ENCODE measurements around the gene ZXDC.

- TF ChIP-seq CTCF (IDR thresholded peaks at IDR 0.05): no peak
- no peak for TF ChIP-seq POLR2A (IDR thresholded peaks at IDR 0.05)
Observed at GRCh38 chr3:126390201-126390600, 85.5 kb downstream of the ZXDC start.
